PC-3 (cell line): ENCODE results near the gene MAGI1. TPM values are rescaled to one million over a fixed set of nuclear protein-coding genes. Genes with fewer than 3 reads are reported as not detected.

ENCODE experiments used
- ATAC-seq: fragments of 200-7000 bp; cut with Tn5 transposase; 2 replicates; pipeline ENCODE4 v1.9.1; 2020; ENCODE audit warnings: mild to moderate bottlenecking, moderate library complexity
- BruUV-seq: library from RNA; stranded (reverse); fragments of 400-500 nt; replicated peaks from 2 replicates; lab custom pipeline; 2021; lab: Mats Ljungman, UMichigan
- CTCF ChIA-PET: fragments of 300-600 bp; sonication (Branson Sonifier 250); formaldehyde crosslinking; loops from one replicate; lab custom pipeline; 2022; ENCODE audit warnings: antibody characterized with exemption; lab: Charles Lee
- POLR2A ChIA-PET: fragments of 300-600 bp; sonication (Branson Sonifier 250); formaldehyde crosslinking; loops from one replicate; lab custom pipeline; 2022; ENCODE audit warnings: antibody characterized with exemption; ENCODE audit not compliant: unreplicated experiment; lab: Charles Lee
- DNase-seq: peaks from one replicate; pipeline ENCODE4 v3.0.0-alpha.2; 2015
- H2AFZ ChIP-seq: fragments of 300-600 bp; sonication (generic); 2 replicates; pipeline ENCODE4 v1.6.0; 2016; ENCODE audit warnings: antibody characterized with exemption, low read length
- H3F3A ChIP-seq: fragments of 300-600 bp; sonication (generic); one replicate; pipeline ENCODE4 v1.6.0; 2017; ENCODE audit warnings: antibody characterized with exemption, low read length, control low read depth, mild to moderate bottlenecking; ENCODE audit not compliant: unreplicated experiment
- H3K27ac ChIP-seq: fragments of 300-600 bp; sonication (generic); 2 replicates; pipeline ENCODE4 v1.5.1; 2016; ENCODE audit warnings: mild to moderate bottlenecking, low read length
- H3K27me3 ChIP-seq: fragments of 300-600 bp; sonication (generic); 2 replicates; pipeline ENCODE4 v1.6.1; 2016; ENCODE audit warnings: low read length, mixed read lengths
- H3K36me3 ChIP-seq: fragments of 300-600 bp; sonication (generic); 2 replicates; pipeline ENCODE4 v1.6.1; 2016; ENCODE audit warnings: low read depth, mixed run types, low read length, mixed read lengths
- H3K4me1 ChIP-seq: fragments of 300-600 bp; sonication (generic); 2 replicates; pipeline ENCODE4 v1.5.1; 2016; ENCODE audit warnings: low read length; ENCODE audit not compliant: insufficient read depth
- H3K4me2 ChIP-seq: fragments of 300-600 bp; sonication (generic); 2 replicates; pipeline ENCODE4 v1.6.0; 2016; ENCODE audit warnings: low read length
- H3K4me3 ChIP-seq: fragments of 300-600 bp; sonication (generic); 2 replicates; pipeline ENCODE4 v1.5.1; 2016; ENCODE audit warnings: mild to moderate bottlenecking, low read length, mixed read lengths
- H3K79me2 ChIP-seq: fragments of 300-600 bp; sonication (generic); 2 replicates; pipeline ENCODE4 v1.6.1; 2017; ENCODE audit warnings: low read length, mixed read lengths
- H3K9ac ChIP-seq: fragments of 300-600 bp; sonication (generic); 2 replicates; pipeline ENCODE4 v1.6.0; 2016; ENCODE audit warnings: mild to moderate bottlenecking, low read length
- H3K9me2 ChIP-seq: fragments of 300-600 bp; sonication (generic); replicated peaks from 2 replicates; pipeline ENCODE4 v1.6.1; 2016; ENCODE audit warnings: mixed run types, low read length, mixed read lengths
- H3K9me3 ChIP-seq: fragments of 300-600 bp; sonication (generic); 2 replicates; pipeline ENCODE4 v1.6.1; 2016; ENCODE audit warnings: low read length, mixed read lengths
- H4K20me1 ChIP-seq: fragments of 300-600 bp; sonication (generic); 2 replicates; pipeline ENCODE4 v1.6.1; 2016; ENCODE audit warnings: low read length, mixed read lengths
- CTCF ChIP-seq: fragments of 300-600 bp; sonication (generic); conservative IDR thresholded peaks from 2 replicates; pipeline ENCODE4 v1.5.1; 2017; ENCODE audit warnings: antibody characterized with exemption, low read depth, mild to moderate bottlenecking, low read length
- EZH2 ChIP-seq: fragments of 300-600 bp; sonication (generic); IDR thresholded peaks from one replicate; pipeline ENCODE4 v1.6.1; 2017; ENCODE audit warnings: antibody characterized with exemption, mild to moderate bottlenecking, low read length; ENCODE audit not compliant: unreplicated experiment
- EZH2phosphoT487 ChIP-seq: fragments of 300-600 bp; sonication (generic); IDR thresholded peaks from 2 replicates; pipeline ENCODE4 v1.6.1; 2018; ENCODE audit warnings: mild to moderate bottlenecking, antibody characterized with exemption, low read length, borderline replicate concordance
- intact Hi-C: fragments of 100-400 bp; cut with micrococcal nuclease; formaldehyde crosslinking; loops from 2 replicates; pipeline ENCODE4 v1.9.0; 2023
- total RNA-seq: library from RNA; depleted of rRNA; stranded (reverse); fragments of >200 nt; gene quantifications from 2 replicates; pipeline ENCODE4 v1.2.3, GENCODE V29; 2014

MAGI1 gene
- total RNA-seq, 1 experiment from 2014 or later: 8.9 TPM

DNA sequence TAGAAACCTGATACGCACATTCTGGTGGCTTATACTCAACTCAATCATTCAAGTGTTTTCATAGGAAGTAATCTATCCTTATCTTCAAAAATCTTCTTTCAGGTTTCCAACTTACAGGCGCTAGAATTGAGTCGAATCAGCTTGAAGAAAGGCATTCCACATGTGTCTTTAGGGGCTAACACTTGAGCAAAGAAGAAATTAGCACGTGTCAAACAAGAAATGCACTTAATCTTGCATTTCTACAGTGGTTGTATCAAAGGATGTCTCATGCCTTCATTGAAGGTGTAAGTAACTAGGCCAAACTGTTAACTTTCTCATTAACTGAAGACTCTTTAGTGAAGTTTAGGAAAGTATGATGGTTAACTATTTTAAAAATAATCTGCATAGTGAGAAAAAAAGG, 557.6 kb downstream of the MAGI1 start:
- POLR2A ChIA-PET: no interaction called here
- ATAC-seq (no peak), DNase-seq (no peak)
- intact Hi-C loops: loop anchor here (10.0 kb wide), 1 partner anchor 94 kb away; no protein-coding TSS in a partner anchor
- no peak for TF ChIP-seq EZH2phosphoT487
- TF ChIP-seq CTCF: no peak
- no peak for TF ChIP-seq EZH2
- no peak overlapping the region for H3K9ac ChIP-seq
- H3F3A ChIP-seq: no peaks in the 10 kb centered on the region
- no peaks in the 10 kb centered on the region for H3K36me3 ChIP-seq
- H3K79me2 ChIP-seq: no peaks in the 10 kb centered on the region
- BruUV-seq: no TSS peak
- no peaks in the 10 kb centered on the region for H3K9me3 ChIP-seq
- H3K9me2 ChIP-seq: no peaks in the 10 kb centered on the region
- no peaks in the 10 kb centered on the region for H4K20me1 ChIP-seq
- CTCF ChIA-PET: no interaction called here
- H3K27ac ChIP-seq: no peak overlapping the region
- no peak overlapping the region for H2AFZ ChIP-seq
- no peak overlapping the region for H3K4me2 ChIP-seq
- no peak overlapping the region for H3K4me3 ChIP-seq
- H3K27me3 ChIP-seq: no peaks in the 10 kb centered on the region
- peaks cover 27% of the 10 kb centered on the region for H3K4me1 ChIP-seq

- ChIA-PET POLR2A (no interaction called here), CTCF (no interaction called here)
- Histone ChIP-seq H3F3A (no peaks in the 10 kb centered on the region), H3K4me1 (peaks cover 19% of the 10 kb centered on the region), H3K36me3 (no peaks in the 10 kb centered on the region), H3K9me3 (no peaks in the 10 kb centered on the region), H3K27ac (no peak overlapping the region), H3K27me3 (no peaks in the 10 kb centered on the region), H3K4me3 (no peak overlapping the region), H3K4me2 (no peak overlapping the region), H2AFZ (no peak overlapping the region), H3K79me2 (no peaks in the 10 kb centered on the region), H3K9ac (no peak overlapping the region), H3K9me2 (no peaks in the 10 kb centered on the region), H4K20me1 (no peaks in the 10 kb centered on the region)
- no TSS peak for BruUV-seq
- intact Hi-C loops: loop anchor here (10.0 kb wide), 1 partner anchor 95 kb away; no protein-coding TSS in a partner anchor
- DNase-seq: no peak
- ATAC-seq: no peak
- TF ChIP-seq EZH2: no peak
- no peak for TF ChIP-seq CTCF
- TF ChIP-seq EZH2phosphoT487: no peak
Measured at GRCh38 chr3:65479990-65480389, 558.7 kb downstream of the MAGI1 start.

GRCh38 chr3:65478551-65479500, 559.9 kb downstream of the MAGI1 start:
- ATAC-seq: no peak
- ChIA-PET CTCF (no interaction called here), POLR2A (no interaction called here)
- Histone ChIP-seq H2AFZ (no peak overlapping the region), H3K4me3 (no peak overlapping the region), H3K27ac (no peak overlapping the region), H3F3A (no peaks in the 10 kb centered on the region), H3K79me2 (no peaks in the 10 kb centered on the region), H4K20me1 (no peaks in the 10 kb centered on the region), H3K4me2 (no peak overlapping the region), H3K27me3 (no peaks in the 10 kb centered on the region), H3K36me3 (no peaks in the 10 kb centered on the region), H3K9ac (no peak overlapping the region), H3K9me2 (no peaks in the 10 kb centered on the region), H3K4me1 (peaks cover 9% of the 10 kb centered on the region; the same call in 1 of the 2 replicates), H3K9me3 (no peaks in the 10 kb centered on the region)
- no peak for DNase-seq
- no peak for TF ChIP-seq EZH2phosphoT487
- TF ChIP-seq CTCF: no peak
- no peak for TF ChIP-seq EZH2
- BruUV-seq: no TSS peak
- intact Hi-C loops: no loop called here
